DOHH2 (cell line): Measurements from ENCODE around the gene RAF1.

Source experiments
- H3F3A ChIP-seq: fragments of 200-600 bp; sonication (generic), shearing (Covaris generic); 2 replicates; pipeline ENCODE4 v1.6.0; 2016; ENCODE audit warnings: antibody characterized with exemption, mild to moderate bottlenecking; ENCODE audit not compliant: control insufficient read depth, insufficient read depth
- H3K27ac ChIP-seq: fragments of 200-600 bp; sonication (generic); 2 replicates; pipeline ENCODE4 v1.5.1; 2014; ENCODE audit warnings: low read depth, mild to moderate bottlenecking, low read length, moderate library complexity
- H3K27me3 ChIP-seq: fragments of 200-600 bp; sonication (generic); 2 replicates; pipeline ENCODE4 v1.6.1; 2014; ENCODE audit warnings: mild to moderate bottlenecking, low read length, mixed read lengths; ENCODE audit not compliant: control insufficient read depth
- H3K36me3 ChIP-seq: fragments of 200-600 bp; sonication (generic); 2 replicates; pipeline ENCODE4 v1.6.1; 2014; ENCODE audit warnings: mild to moderate bottlenecking, low read length, moderate library complexity, mixed read lengths; ENCODE audit not compliant: control insufficient read depth
- H3K4me1 ChIP-seq: fragments of 200-600 bp; sonication (generic); 2 replicates; pipeline ENCODE4 v1.6.1; 2014; ENCODE audit warnings: mild to moderate bottlenecking, low read length, mixed read lengths; ENCODE audit not compliant: control insufficient read depth
- H3K4me2 ChIP-seq: fragments of 200-600 bp; sonication (generic); 2 replicates; pipeline ENCODE4 v1.6.0; 2014; ENCODE audit warnings: mild to moderate bottlenecking, low read length, moderate library complexity
- H3K4me3 ChIP-seq: fragments of 200-600 bp; sonication (generic); 2 replicates; pipeline ENCODE4 v1.5.1; 2014; ENCODE audit warnings: mild to moderate bottlenecking, low read length, mixed read lengths
- H3K79me2 ChIP-seq: fragments of 200-600 bp; sonication (generic); 2 replicates; pipeline ENCODE4 v1.6.1; 2014; ENCODE audit warnings: mild to moderate bottlenecking, low read length, mixed read lengths; ENCODE audit not compliant: control insufficient read depth
- H3K9me2 ChIP-seq: fragments of 200-600 bp; sonication (generic); replicated peaks from 2 replicates; pipeline ENCODE4 v1.6.1; 2014; ENCODE audit warnings: mild to moderate bottlenecking, low read length, mixed read lengths; ENCODE audit not compliant: control insufficient read depth
- H3K9me3 ChIP-seq: fragments of 200-600 bp; sonication (generic); 2 replicates; pipeline ENCODE4 v1.6.1; 2014; ENCODE audit warnings: antibody characterized with exemption, low read length, mixed read lengths; ENCODE audit not compliant: control insufficient read depth, insufficient read depth
- H4K20me1 ChIP-seq: fragments of 200-600 bp; sonication (generic); 2 replicates; pipeline ENCODE4 v1.6.0; 2014; ENCODE audit warnings: low read depth, mild to moderate bottlenecking, antibody characterized with exemption, low read length, moderate library complexity; ENCODE audit not compliant: control insufficient read depth, insufficient read depth
- EZH2phosphoT487 ChIP-seq: fragments of 200-600 bp; sonication (generic); IDR thresholded peaks from 2 replicates; pipeline ENCODE4 v1.6.1; 2017; ENCODE audit warnings: borderline replicate concordance, mild to moderate bottlenecking, antibody characterized with exemption, low read length, moderate library complexity, mixed read lengths
- TF ChIP-seq, protein P1 (sequence below): fragments of 200-600 bp; sonication (generic); IDR thresholded peaks from one replicate; pipeline ENCODE4 v1.5.1; 2014; ENCODE audit warnings: antibody characterized with exemption, mild to moderate bottlenecking, low read depth, low read length; ENCODE audit not compliant: poor library complexity, severe bottlenecking

Gene RAF1

DNA sequence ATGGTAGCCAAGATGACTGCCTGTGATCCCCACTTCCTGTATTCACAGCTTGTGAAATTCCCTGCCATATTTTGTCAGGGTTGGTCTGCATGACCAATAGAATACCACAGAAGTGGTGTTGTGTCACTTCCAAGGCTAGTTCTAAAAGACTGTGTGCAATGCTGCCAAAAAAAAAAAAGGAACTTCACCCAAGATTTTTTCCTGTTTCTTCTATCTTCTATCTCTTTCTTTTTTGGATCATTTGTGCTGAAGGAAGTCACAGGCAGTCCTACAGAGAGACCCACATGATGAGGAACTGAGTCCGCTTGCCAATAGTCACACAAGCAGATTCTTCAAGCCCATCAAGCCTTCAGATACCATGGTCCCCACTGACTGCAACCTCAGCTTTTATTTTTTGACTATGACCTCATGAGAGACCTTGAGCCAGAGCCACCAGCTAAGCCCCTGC lies 18.1 kb upstream of the RAF1 start:
- no peaks in the 10 kb centered on the region for H3K9me2 ChIP-seq
- no peaks in the 10 kb centered on the region for H3K4me1 ChIP-seq
- no peak for TF ChIP-seq EZH2phosphoT487
- TF ChIP-seq, protein P1, sequence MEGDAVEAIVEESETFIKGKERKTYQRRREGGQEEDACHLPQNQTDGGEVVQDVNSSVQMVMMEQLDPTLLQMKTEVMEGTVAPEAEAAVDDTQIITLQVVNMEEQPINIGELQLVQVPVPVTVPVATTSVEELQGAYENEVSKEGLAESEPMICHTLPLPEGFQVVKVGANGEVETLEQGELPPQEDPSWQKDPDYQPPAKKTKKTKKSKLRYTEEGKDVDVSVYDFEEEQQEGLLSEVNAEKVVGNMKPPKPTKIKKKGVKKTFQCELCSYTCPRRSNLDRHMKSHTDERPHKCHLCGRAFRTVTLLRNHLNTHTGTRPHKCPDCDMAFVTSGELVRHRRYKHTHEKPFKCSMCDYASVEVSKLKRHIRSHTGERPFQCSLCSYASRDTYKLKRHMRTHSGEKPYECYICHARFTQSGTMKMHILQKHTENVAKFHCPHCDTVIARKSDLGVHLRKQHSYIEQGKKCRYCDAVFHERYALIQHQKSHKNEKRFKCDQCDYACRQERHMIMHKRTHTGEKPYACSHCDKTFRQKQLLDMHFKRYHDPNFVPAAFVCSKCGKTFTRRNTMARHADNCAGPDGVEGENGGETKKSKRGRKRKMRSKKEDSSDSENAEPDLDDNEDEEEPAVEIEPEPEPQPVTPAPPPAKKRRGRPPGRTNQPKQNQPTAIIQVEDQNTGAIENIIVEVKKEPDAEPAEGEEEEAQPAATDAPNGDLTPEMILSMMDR, result no peak
- H3K27me3 ChIP-seq, result no peaks in the 10 kb centered on the region
- no peaks in the 10 kb centered on the region for H3K9me3 ChIP-seq
- H3K4me2 ChIP-seq, result no peak overlapping the region
- no peak overlapping the region for H3K27ac ChIP-seq
- no peak overlapping the region for H3K4me3 ChIP-seq
- no peaks in the 10 kb centered on the region for H3K79me2 ChIP-seq
- no peaks in the 10 kb centered on the region for H3K36me3 ChIP-seq
- no peaks in the 10 kb centered on the region for H4K20me1 ChIP-seq
- no peaks in the 10 kb centered on the region for H3F3A ChIP-seq

DNA sequence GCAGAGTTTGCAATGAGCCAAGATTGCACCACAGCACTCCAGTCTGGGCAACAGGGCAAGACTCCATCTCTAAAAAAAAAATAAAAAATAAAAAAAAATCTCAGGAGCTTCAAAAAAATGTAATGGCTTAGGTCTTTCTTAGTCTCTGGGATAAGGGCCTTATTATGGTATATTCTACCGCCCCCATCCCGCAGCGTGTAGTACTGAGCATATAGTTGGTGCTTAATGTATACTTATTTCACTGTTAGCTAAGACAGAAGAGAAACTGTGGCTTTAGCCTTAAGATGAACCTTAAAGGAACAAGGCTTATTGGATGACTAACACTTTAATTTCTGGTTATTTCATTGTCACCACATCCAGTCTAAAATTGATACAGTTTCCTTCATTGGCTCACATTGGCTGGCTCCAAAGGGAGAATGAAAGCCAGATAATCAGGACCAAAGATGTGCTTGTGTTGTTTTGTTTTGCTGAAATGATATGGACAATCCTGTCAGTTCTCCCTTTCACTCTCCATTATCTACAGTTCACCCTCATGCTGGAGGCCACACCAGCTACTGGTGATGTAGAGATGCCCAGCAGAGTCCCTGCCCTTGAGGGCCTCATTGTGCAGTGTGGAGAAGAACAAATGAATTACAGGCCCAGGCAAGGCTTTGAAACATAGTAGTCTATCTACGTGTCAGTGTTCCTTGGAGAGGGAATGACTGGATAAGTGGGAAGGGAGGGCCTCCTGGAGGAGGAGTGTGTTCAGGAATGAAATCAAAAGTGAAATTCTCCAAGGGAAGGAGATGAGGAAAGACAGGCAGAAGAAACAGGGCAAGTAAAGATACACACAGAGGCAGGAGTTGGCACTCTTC lies 17.4 kb upstream of the RAF1 start:
- Histone ChIP-seq H3K4me1 (no peaks in the 10 kb centered on the region), H3K9me2 (no peaks in the 10 kb centered on the region), H3K36me3 (no peaks in the 10 kb centered on the region), H3K9me3 (no peaks in the 10 kb centered on the region), H3K27me3 (no peaks in the 10 kb centered on the region), H3K27ac (no peak overlapping the region), H3K4me3 (no peak overlapping the region), H3K4me2 (no peak overlapping the region), H3F3A (no peaks in the 10 kb centered on the region), H4K20me1 (no peaks in the 10 kb centered on the region), H3K79me2 (no peaks in the 10 kb centered on the region)
- TF ChIP-seq EZH2phosphoT487, result no peak
- TF ChIP-seq, protein P1, result no peak

DNA sequence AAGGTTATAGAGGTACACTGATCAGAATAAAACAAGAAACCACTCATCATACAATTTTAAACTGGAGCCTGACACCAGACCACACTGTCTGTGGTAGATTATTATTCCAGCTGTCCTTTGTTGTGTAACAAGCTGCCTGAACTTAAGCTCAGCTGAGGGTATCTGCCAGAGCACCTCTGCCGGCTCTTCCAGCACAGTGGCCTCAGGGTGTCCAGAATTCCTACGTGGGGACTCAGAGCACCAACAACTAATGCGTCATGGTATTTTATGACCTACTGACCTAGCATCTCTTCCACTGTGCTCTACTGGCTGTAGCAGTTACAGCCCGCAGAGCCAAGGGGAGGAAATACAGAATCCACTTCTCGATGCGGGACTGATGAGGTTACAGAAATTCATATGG lies 15.6 kb upstream of the RAF1 start:
- Histone ChIP-seq H3K36me3 (no peaks in the 10 kb centered on the region), H3K4me3 (no peak overlapping the region), H3K27ac (no peak overlapping the region), H3K79me2 (no peaks in the 10 kb centered on the region), H3K27me3 (no peaks in the 10 kb centered on the region; the same call in 1 of the 2 replicates), H3K4me1 (no peaks in the 10 kb centered on the region), H3K4me2 (no peak overlapping the region), H3K9me3 (no peaks in the 10 kb centered on the region), H3F3A (no peaks in the 10 kb centered on the region), H4K20me1 (no peaks in the 10 kb centered on the region), H3K9me2 (no peaks in the 10 kb centered on the region)
- no peak for TF ChIP-seq EZH2phosphoT487
- TF ChIP-seq, protein P1, result no peak
